Glutamatergic neuron (in vitro differentiated cells): ENCODE measurements around the gene RTN4. TPM values are rescaled to one million over a fixed set of nuclear protein-coding genes. Genes with fewer than 3 reads are reported as not detected.
"Not testable (repeated sequence)": the region's sequence is repeated elsewhere in the genome, so short reads cannot be mapped to it uniquely, and the experiment has no call there.

Experiments
- DNase-seq: peaks from one replicate; pipeline ENCODE4 v3.0.0; 2022
- H3K27ac Mint-ChIP-seq: one replicate; pipeline ENCODE4 v1.8.0; 2020; ENCODE audit warnings: mild to moderate bottlenecking, mixed read lengths, inconsistent platforms; ENCODE audit not compliant: unreplicated experiment
- H3K27me3 Mint-ChIP-seq: one replicate; pipeline ENCODE4 v1.8.0; 2020; ENCODE audit warnings: mild to moderate bottlenecking, moderate library complexity, mixed read lengths, inconsistent platforms; ENCODE audit not compliant: unreplicated experiment
- H3K36me3 Mint-ChIP-seq: one replicate; pipeline ENCODE4 v1.8.0; 2020; ENCODE audit warnings: mild to moderate bottlenecking, mixed read lengths, inconsistent platforms; ENCODE audit not compliant: unreplicated experiment
- H3K4me1 Mint-ChIP-seq: one replicate; pipeline ENCODE4 v1.8.0; 2020; ENCODE audit warnings: mild to moderate bottlenecking, low read depth, mixed read lengths, inconsistent platforms; ENCODE audit not compliant: unreplicated experiment
- H3K4me3 Mint-ChIP-seq: one replicate; pipeline ENCODE4 v1.8.0; 2020; ENCODE audit warnings: mild to moderate bottlenecking, mixed read lengths, inconsistent platforms; ENCODE audit not compliant: unreplicated experiment
- H3K9me3 Mint-ChIP-seq: one replicate; pipeline ENCODE4 v1.8.0; 2020; ENCODE audit warnings: mild to moderate bottlenecking, moderate library complexity, mixed read lengths, inconsistent platforms; ENCODE audit not compliant: unreplicated experiment
- total RNA-seq: library from RNA; stranded (reverse); fragmentation: NEBNext Ultra II Directional; extraction: Animal tissue kit (Norgen Biotek cat#: 25700); gene quantifications from one replicate; pipeline ENCODE4 v1.2.1, GENCODE V29; 2021; ENCODE audit not compliant: unreplicated experiment
- TF ChIP-seq, protein P1 (sequence below): fragments of 200-600 bp; sonication (generic); IDR thresholded peaks from one replicate; pipeline ENCODE4 v1.5.0; 2021; ENCODE audit not compliant: partially characterized antibody, unreplicated experiment

RTN4 gene
- total RNA-seq, 1 donor from 2014 or later: 772 TPM

DNA sequence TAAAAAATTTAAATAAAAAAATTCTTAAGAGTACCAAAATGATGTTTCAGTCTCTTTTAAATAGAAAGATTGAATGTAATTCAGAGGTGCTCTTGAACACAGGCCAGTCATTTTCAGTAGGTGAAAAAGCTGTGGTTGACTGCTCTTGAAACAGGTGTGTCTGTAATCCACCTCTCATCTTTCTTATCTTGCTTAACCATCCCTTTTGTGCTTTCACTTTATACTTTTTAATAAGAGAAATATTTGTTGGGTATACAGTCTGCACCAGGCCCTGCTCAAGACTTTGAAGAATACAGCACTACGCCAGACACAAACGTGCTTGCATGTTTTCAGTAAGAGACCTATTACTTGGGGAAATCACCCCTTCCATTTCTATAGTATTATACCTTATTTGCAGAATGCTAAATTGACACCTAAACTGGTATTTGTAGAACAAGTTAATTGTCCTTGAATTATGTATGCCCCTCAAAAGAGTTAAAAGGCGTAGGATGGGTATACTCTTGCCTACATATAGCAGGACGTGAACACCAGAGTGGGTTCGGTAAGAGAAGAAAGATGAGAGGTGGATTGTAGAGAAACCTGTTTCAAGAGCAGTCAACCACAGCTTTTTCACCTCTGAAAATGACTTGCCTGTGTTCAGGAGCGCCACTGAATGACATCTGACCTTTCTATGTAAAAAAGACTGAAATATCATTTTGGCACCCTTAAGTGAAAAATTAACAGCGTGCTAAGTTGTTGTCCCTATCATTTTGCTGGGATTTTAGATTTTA lies 4.0 kb upstream of the RTN4 start:
- TF ChIP-seq, protein P1, sequence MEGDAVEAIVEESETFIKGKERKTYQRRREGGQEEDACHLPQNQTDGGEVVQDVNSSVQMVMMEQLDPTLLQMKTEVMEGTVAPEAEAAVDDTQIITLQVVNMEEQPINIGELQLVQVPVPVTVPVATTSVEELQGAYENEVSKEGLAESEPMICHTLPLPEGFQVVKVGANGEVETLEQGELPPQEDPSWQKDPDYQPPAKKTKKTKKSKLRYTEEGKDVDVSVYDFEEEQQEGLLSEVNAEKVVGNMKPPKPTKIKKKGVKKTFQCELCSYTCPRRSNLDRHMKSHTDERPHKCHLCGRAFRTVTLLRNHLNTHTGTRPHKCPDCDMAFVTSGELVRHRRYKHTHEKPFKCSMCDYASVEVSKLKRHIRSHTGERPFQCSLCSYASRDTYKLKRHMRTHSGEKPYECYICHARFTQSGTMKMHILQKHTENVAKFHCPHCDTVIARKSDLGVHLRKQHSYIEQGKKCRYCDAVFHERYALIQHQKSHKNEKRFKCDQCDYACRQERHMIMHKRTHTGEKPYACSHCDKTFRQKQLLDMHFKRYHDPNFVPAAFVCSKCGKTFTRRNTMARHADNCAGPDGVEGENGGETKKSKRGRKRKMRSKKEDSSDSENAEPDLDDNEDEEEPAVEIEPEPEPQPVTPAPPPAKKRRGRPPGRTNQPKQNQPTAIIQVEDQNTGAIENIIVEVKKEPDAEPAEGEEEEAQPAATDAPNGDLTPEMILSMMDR: no peak
- Mint-ChIP-seq H3K27ac (no peak overlapping the region), H3K27me3 (peaks cover 13% of the 10 kb centered on the region), H3K36me3 (no peaks in the 10 kb centered on the region), H3K4me1 (peaks cover 12% of the 10 kb centered on the region), H3K4me3 (no peak overlapping the region), H3K9me3 (peaks cover 15% of the 10 kb centered on the region)
- no peak for DNase-seq

DNA sequence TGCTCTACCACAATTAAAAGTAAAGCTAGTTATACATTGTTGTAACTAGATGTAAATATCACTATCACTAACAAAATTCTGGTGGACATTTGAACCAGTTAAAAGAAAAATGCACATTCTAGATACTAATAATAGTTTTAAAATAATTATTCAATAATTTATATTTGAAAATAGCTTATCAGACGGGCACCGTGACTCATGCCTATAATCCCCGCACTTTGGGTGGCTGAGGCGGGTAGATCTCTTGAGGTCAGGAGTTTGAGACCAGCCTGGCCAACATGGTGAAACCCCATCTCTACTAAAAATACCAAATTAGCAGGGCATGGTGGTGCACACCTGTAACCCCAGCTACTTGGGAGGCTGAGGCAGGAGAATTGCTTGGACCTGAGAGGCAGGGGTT lies 3.0 kb upstream of the RTN4 start:
- H3K27me3 Mint-ChIP-seq: peaks cover 18% of the 10 kb centered on the region
- peaks cover 12% of the 10 kb centered on the region for H3K4me1 Mint-ChIP-seq
- DNase-seq, H3K36me3 Mint-ChIP-seq, H3K27ac Mint-ChIP-seq, H3K4me3 Mint-ChIP-seq: not testable (repeated sequence)
- H3K9me3 Mint-ChIP-seq: peaks cover 24% of the 10 kb centered on the region

DNA sequence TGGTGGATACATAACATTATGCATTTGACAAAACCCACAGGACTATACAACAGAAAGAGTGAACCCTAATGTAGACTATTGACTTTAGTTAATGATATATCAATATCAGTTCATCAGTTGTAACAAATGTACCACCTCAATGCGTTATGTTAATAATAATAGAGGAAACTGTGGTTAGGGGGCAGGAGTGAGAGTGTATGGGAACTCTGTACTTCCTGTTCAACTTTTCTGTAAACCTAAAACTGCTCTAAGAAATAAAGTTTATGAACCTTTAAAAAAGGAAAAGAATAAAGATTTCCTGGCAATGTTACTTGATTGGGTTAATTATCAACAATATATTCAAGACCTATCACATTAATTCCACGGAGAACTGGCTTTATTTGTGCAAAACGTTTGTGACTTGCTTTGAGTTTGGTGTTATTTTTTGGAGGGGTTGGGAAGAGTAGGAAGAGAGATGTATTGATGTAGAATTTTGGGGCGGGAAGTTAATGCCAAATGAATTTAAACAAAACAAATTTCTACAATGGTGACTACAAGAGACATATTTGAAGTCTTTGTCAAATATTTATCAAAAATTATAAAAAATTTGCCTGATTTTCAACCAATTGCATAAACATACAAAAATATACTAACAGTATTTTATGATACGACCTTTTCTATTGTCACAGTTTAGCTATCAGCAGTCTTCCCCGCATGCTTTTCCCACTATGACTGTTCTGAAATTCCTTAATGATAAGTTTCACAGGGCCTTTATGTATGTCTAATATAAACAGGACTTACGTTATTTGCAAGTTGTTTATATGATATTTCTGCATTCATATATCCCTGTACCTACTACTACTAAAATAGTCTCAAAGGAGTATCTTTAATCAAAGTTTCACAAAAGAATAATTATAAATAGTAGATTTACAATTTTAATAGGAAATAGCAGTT lies 2.1 kb upstream of the RTN4 start:
- Mint-ChIP-seq H3K27me3 (peaks cover 18% of the 10 kb centered on the region), H3K4me3 (no peak overlapping the region), H3K4me1 (peaks cover 12% of the 10 kb centered on the region), H3K9me3 (peaks cover 24% of the 10 kb centered on the region), H3K36me3 (no peaks in the 10 kb centered on the region), H3K27ac (no peak overlapping the region)
- no peak for DNase-seq
- TF ChIP-seq, protein P1: no peak

DNA sequence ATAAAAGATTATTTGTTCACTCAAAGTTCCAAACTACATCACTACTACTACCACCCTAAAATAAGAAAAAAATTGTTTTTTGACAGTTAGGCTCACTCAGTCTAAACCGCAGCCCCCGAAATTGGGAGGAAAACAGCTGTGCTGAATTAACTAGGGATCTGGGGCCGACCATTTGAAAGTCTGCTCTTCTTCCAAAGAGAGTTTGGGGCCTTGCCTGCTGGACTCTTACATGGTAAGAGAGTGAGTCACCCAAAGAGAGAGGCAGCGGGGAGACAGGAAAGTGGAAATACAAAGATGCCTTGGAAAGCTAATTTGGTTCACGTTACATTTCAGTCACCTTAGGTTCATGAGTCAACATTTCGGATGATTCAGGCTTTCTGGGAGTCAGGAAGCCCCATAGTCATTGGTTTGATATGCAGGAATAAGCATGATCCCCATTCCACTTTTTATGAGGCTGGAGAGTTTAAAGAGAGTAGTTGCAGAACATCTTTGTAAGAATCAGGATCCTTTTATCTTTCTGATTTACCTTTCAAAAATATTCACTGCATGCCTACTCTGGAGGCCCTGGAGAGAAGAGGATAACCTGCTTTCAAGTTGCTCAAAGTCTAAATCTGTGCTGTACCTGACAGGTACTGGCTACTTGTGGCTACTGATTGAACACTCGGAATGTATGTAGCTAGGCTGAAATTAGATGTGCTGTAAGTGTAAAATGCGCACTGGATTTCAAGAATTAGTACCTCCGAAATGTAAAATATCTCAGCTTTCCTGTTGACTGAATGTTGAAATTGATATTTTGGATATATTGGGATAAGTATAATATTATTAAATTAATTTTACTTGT lies 995 bp upstream of the RTN4 start:
- peak overlapping the region; percentile 99 for H3K27ac Mint-ChIP-seq
- H3K27me3 Mint-ChIP-seq: peaks cover 18% of the 10 kb centered on the region
- TF ChIP-seq, protein P1: no peak
- peaks cover 17% of the 10 kb centered on the region for H3K4me1 Mint-ChIP-seq
- H3K36me3 Mint-ChIP-seq: no peaks in the 10 kb centered on the region
- DNase-seq: no peak
- H3K9me3 Mint-ChIP-seq: peaks cover 24% of the 10 kb centered on the region
- H3K4me3 Mint-ChIP-seq: peak overlapping the region; percentile 98

DNA sequence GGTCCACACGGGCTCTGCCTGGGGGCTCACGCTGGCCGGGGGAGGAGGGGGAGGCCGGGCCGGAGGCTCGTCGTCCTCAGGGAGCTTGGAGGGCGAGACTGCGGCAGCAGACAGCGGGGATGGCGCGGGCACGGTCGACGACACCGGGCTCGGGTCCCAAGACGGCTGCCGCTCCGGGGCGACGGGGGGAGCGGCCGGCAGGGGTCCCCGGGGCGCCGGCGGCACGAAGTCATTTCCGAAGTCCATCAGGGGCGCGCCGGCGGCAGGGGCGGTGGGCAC lies 491 bp downstream of the RTN4 start:
- Mint-ChIP-seq H3K27me3 (peaks cover 18% of the 10 kb centered on the region), H3K27ac (no peak overlapping the region), H3K4me3 (no peak overlapping the region), H3K9me3 (peaks cover 24% of the 10 kb centered on the region), H3K36me3 (no peaks in the 10 kb centered on the region), H3K4me1 (peaks cover 22% of the 10 kb centered on the region)
- no peak for DNase-seq
- TF ChIP-seq, protein P1: no peak
